Pancreas (tissue), 10 donors: ENCODE results near the gene HADHA. TPM values are rescaled to one million over a fixed set of nuclear protein-coding genes. Genes with fewer than 3 reads are reported as not detected.
A peak's percentile ranks its signal among the peaks of the same experiment; 100 is the strongest.
"Not testable (repeated sequence)": the region's sequence is repeated elsewhere in the genome, so short reads cannot be mapped to it uniquely, and the experiment has no call there.

Source experiments
- ATAC-seq, 4 donors: fragments of 200-7000 bp; cut with Tn5 transposase; one replicate each; pipeline versions ENCODE4 v1.8.0 to v1.9.1; 2020; ENCODE audit warnings: mild to moderate bottlenecking in 4 of 4, moderate library complexity in 4 of 4
- DNase-seq, 6 donors: peaks; one replicate each; pipeline ENCODE4 v3.0.0-alpha.2; 2020
- FAIRE-seq: peaks from 2 replicates; lab custom pipeline; 2012; peaks lifted over from hg19 to GRCh38; lab: Jason Lieb, UNC
- H3K27ac ChIP-seq, 4 donors: fragments of 200-600 bp; sonication (generic); 1 replicate in 3 of 4; 2 replicates in 1 of 4; pipeline versions ENCODE4 v1.5.0 to v1.8.0; 2020
- H3K27me3 ChIP-seq, 4 donors: fragments of 200-600 bp; one replicate each; pipeline ENCODE4 v1.8.0; 2021
- H3K36me3 ChIP-seq, 3 donors: fragments of 200-600 bp; sonication (generic) in 1 of 3; one replicate each; pipeline versions ENCODE4 v1.5.0 to v1.8.0; 2020 to 2021
- H3K4me1 ChIP-seq, 3 donors: fragments of 200-600 bp; one replicate each; pipeline ENCODE4 v1.8.0; 2021
- H3K4me3 ChIP-seq, 4 donors: fragments of 200-600 bp; sonication (generic) in 2 of 4; one replicate each; pipeline versions ENCODE4 v1.5.0 to v1.8.0; 2020 to 2021
- H3K9me3 ChIP-seq, 4 donors: fragments of 200-600 bp; one replicate each; pipeline ENCODE4 v1.8.0; 2021
- WGBS, 2 donors: extraction: QIAGEN DNeasy Blood & Tissue Kit; methylation state at CpG; one replicate each; pipeline ENCODE4 v1.1.7; 2013; 5-methylcytosine and 5-hydroxymethylcytosine counted together
- intact Hi-C, 3 donors: fragments of 100-400 bp; cut with DNase I; formaldehyde crosslinking; loops; one replicate each; pipeline versions ENCODE4 v1.11.1 to v1.14.2; 2022
- polyA plus RNA-seq, 2 donors: library from polyadenylated mRNA; stranded (reverse); fragments of 200-250 nt; gene quantifications; one replicate each; pipeline ENCODE4 v1.2.3, GENCODE V29; 2013
- total RNA-seq, 6 donors: library from RNA; stranded (reverse); fragmentation: NEBNext Ultra II Directional in 4 of 6; extraction: Animal tissue kit (Norgen Biotek cat#: 25700) in 4 of 6; gene quantifications; one replicate each; pipeline versions ENCODE4 v1.2.1 to v1.2.4, GENCODE V29; 2021 to 2023
- TF ChIP-seq, protein P1 (sequence below), 4 donors: fragments of 200-600 bp; sonication (generic) in 3 of 4; IDR thresholded peaks; one replicate each; pipeline versions ENCODE4 v1.5.0 to v1.8.0; 2021; ENCODE audit warnings: antibody characterized with exemption in 4 of 4
- donor health status: healthy with polysubstance abuse.
- donor health status: DM: no; HTN: no; CAD: no; lungs with moderate emphysema.
- donor health status: DM: no; HTN: no; CAD: no.
- donor health status: control.
- donor health status: control.
- donor health status: Bipolar disorder and iron deficiency.
- donor health status: DM: yes; HTN: yes; CAD: no.
- donor health status: DM: no; HTN: no; CAD: no.
- donor health status: DM: no; HTN: no; CAD: no.
- donor health status: DM: yes; HTN: yes; CAD: no.

Gene HADHA
- total and polyA plus RNA-seq, 8 donors = 32.1 to 89.6 (median 67.6) TPM

DNA sequence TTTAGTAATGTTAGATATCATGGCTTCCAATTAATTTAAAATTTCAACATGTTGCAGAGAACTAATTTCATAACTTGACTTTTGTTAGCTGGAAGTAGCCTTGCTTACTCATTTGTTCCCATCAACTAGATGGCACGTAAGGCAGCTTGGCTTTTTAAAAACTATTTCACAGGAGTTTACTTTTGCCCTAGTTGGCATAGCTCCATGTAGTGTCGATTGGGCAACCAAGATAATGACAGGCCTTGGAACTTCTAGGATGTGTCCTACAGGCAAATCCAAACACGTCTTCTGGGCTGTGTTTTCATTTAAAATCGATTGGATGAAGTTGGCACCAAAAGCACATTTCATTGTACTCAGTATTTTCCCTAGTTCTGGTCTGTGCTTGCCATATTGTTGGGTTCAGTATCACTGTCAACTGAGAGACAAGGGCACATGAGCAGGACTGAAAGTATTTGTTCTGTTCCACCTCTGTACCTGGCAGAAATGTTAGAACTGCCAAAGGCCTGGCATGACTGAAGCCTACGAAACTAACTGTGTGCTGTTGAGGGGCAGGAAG lies 29.7 kb upstream of the HADHA start:
- Histone ChIP-seq H3K27ac (peak overlapping the region; percentile 56 to 80 (median 72)), H3K4me3 (no peak overlapping the region), H3K36me3 (peaks cover 0 to 19% (median 0%) of the 10 kb centered on the region in 3 donors), H3K4me1 (peaks cover 25 to 34% (median 29%) of the 10 kb centered on the region in 3 donors), H3K9me3 (no peaks in the 10 kb centered on the region), H3K27me3 (no peaks in the 10 kb centered on the region)
- 3 to 5% methylated on average over 5 of the region's 5 CpGs for WGBS, 2 donors
- intact Hi-C loops = no loop called here
- FAIRE-seq (no peak), ATAC-seq (peak; percentile 89 to 96 (median 95)), DNase-seq (peak in 4 of 6 donors; percentile 68 to 93 (median 87))
- TF ChIP-seq, protein P1, sequence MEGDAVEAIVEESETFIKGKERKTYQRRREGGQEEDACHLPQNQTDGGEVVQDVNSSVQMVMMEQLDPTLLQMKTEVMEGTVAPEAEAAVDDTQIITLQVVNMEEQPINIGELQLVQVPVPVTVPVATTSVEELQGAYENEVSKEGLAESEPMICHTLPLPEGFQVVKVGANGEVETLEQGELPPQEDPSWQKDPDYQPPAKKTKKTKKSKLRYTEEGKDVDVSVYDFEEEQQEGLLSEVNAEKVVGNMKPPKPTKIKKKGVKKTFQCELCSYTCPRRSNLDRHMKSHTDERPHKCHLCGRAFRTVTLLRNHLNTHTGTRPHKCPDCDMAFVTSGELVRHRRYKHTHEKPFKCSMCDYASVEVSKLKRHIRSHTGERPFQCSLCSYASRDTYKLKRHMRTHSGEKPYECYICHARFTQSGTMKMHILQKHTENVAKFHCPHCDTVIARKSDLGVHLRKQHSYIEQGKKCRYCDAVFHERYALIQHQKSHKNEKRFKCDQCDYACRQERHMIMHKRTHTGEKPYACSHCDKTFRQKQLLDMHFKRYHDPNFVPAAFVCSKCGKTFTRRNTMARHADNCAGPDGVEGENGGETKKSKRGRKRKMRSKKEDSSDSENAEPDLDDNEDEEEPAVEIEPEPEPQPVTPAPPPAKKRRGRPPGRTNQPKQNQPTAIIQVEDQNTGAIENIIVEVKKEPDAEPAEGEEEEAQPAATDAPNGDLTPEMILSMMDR (IDR thresholded peaks at IDR 0.05) = no peak

DNA sequence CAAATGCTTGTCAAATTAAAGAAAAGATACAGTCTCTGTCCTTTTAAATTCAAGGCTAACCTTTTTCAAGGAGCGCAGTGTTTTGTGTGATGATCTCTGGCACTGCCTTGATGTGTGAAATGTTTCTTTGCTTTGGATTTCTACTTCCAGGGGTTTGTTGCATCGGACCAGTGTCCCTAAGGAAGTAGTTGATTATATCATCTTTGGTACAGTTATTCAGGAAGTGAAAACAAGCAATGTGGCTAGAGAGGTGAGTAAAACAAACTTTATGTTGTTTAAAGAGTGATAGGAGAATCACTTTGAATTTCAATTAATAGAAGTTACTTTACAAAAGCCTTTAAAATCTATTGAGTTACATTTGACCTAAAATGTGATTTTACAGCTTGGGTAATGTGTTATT lies 29.1 kb upstream of the HADHA start:
- H3K27ac ChIP-seq = peak overlapping the region; percentile 56 to 80 (median 72)
- H3K27me3 ChIP-seq = no peaks in the 10 kb centered on the region
- ATAC-seq (peak in 3 of 4 donors; percentile 17 to 41 (median 40)), DNase-seq (no peak), FAIRE-seq (no peak)
- H3K9me3 ChIP-seq = no peaks in the 10 kb centered on the region
- peaks cover 0 to 16% (median 0%) of the 10 kb centered on the region in 3 donors for H3K36me3 ChIP-seq
- H3K4me1 ChIP-seq = peaks cover 25 to 34% (median 29%) of the 10 kb centered on the region in 3 donors
- H3K4me3 ChIP-seq = no peak overlapping the region
- intact Hi-C loops = no loop called here
- TF ChIP-seq, protein P1 (IDR thresholded peaks at IDR 0.05) = no peak
- 22 to 29% methylated on average over 2 of the region's 2 CpGs for WGBS, 2 donors

- FAIRE-seq = no peak
- H3K4me1 ChIP-seq = peaks cover 22 to 24% (median 22%) of the 10 kb centered on the region in 3 donors
- H3K9me3 ChIP-seq = no peaks in the 10 kb centered on the region
- DNase-seq = no peak
- H3K4me3 ChIP-seq = no peak overlapping the region
- H3K27ac ChIP-seq = no peak overlapping the region
- H3K36me3 ChIP-seq = no peaks in the 10 kb centered on the region
- no peaks in the 10 kb centered on the region for H3K27me3 ChIP-seq
- TF ChIP-seq, protein P1 (IDR thresholded peaks at IDR 0.05) = no peak
- no peak for ATAC-seq
- intact Hi-C loops = no loop called here
These were observed 25.9 kb upstream of the HADHA start for GRCh38 chr2:26270373-26270772.

- no peaks in the 10 kb centered on the region for H3K36me3 ChIP-seq
- no peaks in the 10 kb centered on the region for H3K27me3 ChIP-seq
- FAIRE-seq (no peak), ATAC-seq (no peak), DNase-seq (no peak)
- intact Hi-C loops = no loop called here
- TF ChIP-seq, protein P1 (IDR thresholded peaks at IDR 0.05) = no peak
- no peak overlapping the region for H3K27ac ChIP-seq
- 94 to 95% methylated on average over 6 of the region's 6 CpGs for WGBS, 2 donors
- H3K4me3 ChIP-seq = no peak overlapping the region
- peaks cover 15 to 19% (median 17%) of the 10 kb centered on the region in 3 donors for H3K4me1 ChIP-seq
- H3K9me3 ChIP-seq = no peaks in the 10 kb centered on the region
These were observed 25.2 kb upstream of the HADHA start for GRCh38 chr2:26269571-26270158.

- WGBS, 2 donors = 95% methylated on average over 12 of the region's 12 CpGs
- peaks cover 10 to 14% (median 11%) of the 10 kb centered on the region in 3 donors for H3K4me1 ChIP-seq
- H3K27ac ChIP-seq, H3K27me3 ChIP-seq, H3K36me3 ChIP-seq, DNase-seq, intact Hi-C loops, H3K4me3 ChIP-seq, FAIRE-seq, H3K9me3 ChIP-seq: not testable (repeated sequence)
- ATAC-seq = peak in 1 of 4 donors; percentile 23
These were observed 24.4 kb upstream of the HADHA start for GRCh38 chr2:26268670-26269385.
